SK-N-SH (cell line): ENCODE measurements around the gene PIP4K2A. TPM values are rescaled to one million over a fixed set of nuclear protein-coding genes. Genes with fewer than 3 reads are reported as not detected.
A peak's percentile ranks its signal among the peaks of the same experiment; 100 is the strongest.

Experiments
- CTCF ChIA-PET: fragments of 300-600, 350-600 bp; formaldehyde crosslinking; extraction: SDS; loops from one replicate; lab custom pipeline; 2021; lab: Yijun Ruan, JAX
- POLR2A ChIA-PET: fragments of 350-600 bp; sonication (Branson Sonifier 250); formaldehyde crosslinking; extraction: SDS; loops from one replicate; lab custom pipeline; 2020; ENCODE audit warnings: antibody characterized with exemption, inconsistent platforms; lab: Yijun Ruan, JAX
- DNase-seq: peaks from one replicate; pipeline ENCODE4 v3.0.0; 2012
- H2AFZ ChIP-seq: fragments of 200-600 bp; sonication (generic); 2 replicates; pipeline ENCODE4 v1.8.1; 2016; ENCODE audit warnings: antibody characterized with exemption, mild to moderate bottlenecking, low read depth
- H3F3A ChIP-seq: fragments of 200-600 bp; sonication (generic); replicated peaks from 2 replicates; pipeline ENCODE3; 2016; ENCODE audit warnings: antibody characterized with exemption, mild to moderate bottlenecking; ENCODE audit not compliant: insufficient read depth
- H3K27ac ChIP-seq, 2 experiments: fragments of 200-500 bp in 1 of 2; fragments of 200-600 bp in 1 of 2; sonication (Bioruptor generic) in 1 of 2; sonication (generic), shearing (Covaris generic) in 1 of 2; 2 replicates each; pipeline versions ENCODE4 v1.5.1 to v1.6.1; 2014 to 2016; ENCODE audit warnings: low read depth in 2 of 2, inconsistent platforms in 1 of 2, low read length in 1 of 2, mild to moderate bottlenecking in 1 of 2, mixed read lengths in 1 of 2
- H3K27me3 ChIP-seq: fragments of 200-600 bp; sonication (generic), shearing (Covaris generic); 2 replicates; pipeline ENCODE4 v1.6.1; 2016; ENCODE audit warnings: mixed run types; ENCODE audit not compliant: insufficient read depth
- H3K36me3 ChIP-seq, 2 experiments: fragments of 200-500 bp in 1 of 2; fragments of 200-600 bp in 1 of 2; sonication (Bioruptor generic) in 1 of 2; sonication (generic) in 1 of 2; replicated peaks in 1 of 2; 2 replicates each; pipeline versions ENCODE3 to v1.5.1; 2014 to 2016; ENCODE audit warnings: low read length in 1 of 2, mild to moderate bottlenecking in 1 of 2; ENCODE audit not compliant: insufficient read depth in 2 of 2, control insufficient read depth in 1 of 2
- H3K4me1 ChIP-seq, 2 experiments: fragments of 200-500 bp in 1 of 2; fragments of 200-600 bp in 1 of 2; sonication (Bioruptor generic) in 1 of 2; sonication (generic), shearing (Covaris generic) in 1 of 2; 2 replicates each; pipeline versions ENCODE4 v1.5.1 to v1.6.1; 2014 to 2016; ENCODE audit warnings: low read depth in 1 of 2, low read length in 1 of 2, mixed run types in 1 of 2; ENCODE audit not compliant: insufficient read depth in 2 of 2, control insufficient read depth in 1 of 2
- H3K4me2 ChIP-seq: fragments of 200-600 bp; sonication (generic), shearing (Covaris generic); 2 replicates; pipeline ENCODE4 v1.6.1; 2017; ENCODE audit warnings: mixed run types
- H3K4me3 ChIP-seq, 2 experiments: fragments of 200-500 bp in 1 of 2; fragments of 200-600 bp in 1 of 2; sonication (Bioruptor generic) in 1 of 2; sonication (generic), shearing (Covaris generic) in 1 of 2; 2 replicates each; pipeline versions ENCODE4 v1.5.1 to v1.8.1; 2014 to 2016; ENCODE audit warnings: low read depth in 2 of 2, inconsistent platforms in 1 of 2, low read length in 1 of 2, mild to moderate bottlenecking in 1 of 2, mixed read lengths in 1 of 2, moderate library complexity in 1 of 2
- H3K79me2 ChIP-seq: fragments of 200-600 bp; sonication (generic); 2 replicates; pipeline ENCODE4 v1.8.1; 2017; ENCODE audit warnings: mild to moderate bottlenecking; ENCODE audit not compliant: insufficient read depth
- H3K9ac ChIP-seq: fragments of 200-600 bp; sonication (generic); 2 replicates; pipeline ENCODE4 v1.6.1; 2017; ENCODE audit warnings: mixed run types
- H3K9me2 ChIP-seq: fragments of 200-600 bp; sonication (generic); 2 replicates; pipeline ENCODE4 v1.6.1; 2017; ENCODE audit warnings: mixed run types
- H3K9me3 ChIP-seq: fragments of 200-600 bp; sonication (generic); 2 replicates; pipeline ENCODE4 v1.6.1; 2017; ENCODE audit warnings: mixed run types, mild to moderate bottlenecking, moderate library complexity
- H4K20me1 ChIP-seq: fragments of 200-600 bp; sonication (generic); 2 replicates; pipeline ENCODE4 v1.6.1; 2017; ENCODE audit warnings: mild to moderate bottlenecking, mixed run types; ENCODE audit not compliant: insufficient read depth
- EP300 ChIP-seq, 2 experiments: IDR thresholded peaks; 2 replicates each; pipeline versions ENCODE4 v1.4.0 to v1.6.1; 2012; ENCODE audit warnings: borderline replicate concordance in 1 of 2, low read depth in 1 of 2, low read length in 1 of 2
- FOSL2 ChIP-seq: IDR thresholded peaks from 2 replicates; pipeline ENCODE4 v1.4.0; 2012; ENCODE audit warnings: low read depth, mild to moderate bottlenecking, moderate library complexity, borderline replicate concordance
- GATA2 ChIP-seq: sonication (generic); formaldehyde crosslinking; IDR thresholded peaks from 2 replicates; pipeline ENCODE4 v1.5.0; 2020; ENCODE audit warnings: mild to moderate bottlenecking, missing genetic modification reagents
- NFIC ChIP-seq: IDR thresholded peaks from 2 replicates; pipeline ENCODE4 v1.4.0; 2012; ENCODE audit warnings: borderline replicate concordance
- NRF1 ChIP-seq: IDR thresholded peaks from 2 replicates; pipeline ENCODE4 v1.6.1; 2012; ENCODE audit warnings: low read depth, mild to moderate bottlenecking, low read length
- POLR2AphosphoS5 ChIP-seq: IDR thresholded peaks from 2 replicates; pipeline ENCODE4 v1.6.1; 2012; ENCODE audit warnings: low read depth, low read length
- RAD21 ChIP-seq: IDR thresholded peaks from 2 replicates; pipeline ENCODE4 v1.6.1; 2012; ENCODE audit warnings: mild to moderate bottlenecking, low read length
- REST ChIP-seq: IDR thresholded peaks from 2 replicates; pipeline ENCODE4 v1.6.1; 2012; ENCODE audit warnings: mild to moderate bottlenecking, low read depth, low read length, moderate library complexity
- SIN3A ChIP-seq: IDR thresholded peaks from 2 replicates; pipeline ENCODE4 v1.6.1; 2012; ENCODE audit warnings: low read depth, mild to moderate bottlenecking, low read length, moderate library complexity, borderline replicate concordance
- TAF1 ChIP-seq: IDR thresholded peaks from 2 replicates; pipeline ENCODE4 v1.6.1; 2012; ENCODE audit warnings: low read depth, mild to moderate bottlenecking, low read length, moderate library complexity, borderline replicate concordance
- TEAD4 ChIP-seq: IDR thresholded peaks from 2 replicates; pipeline ENCODE4 v1.4.0; 2012; ENCODE audit warnings: mild to moderate bottlenecking, borderline replicate concordance; ENCODE audit not compliant: insufficient read depth
- WGBS: methylation state at CpG from one replicate; pipeline ENCODE4 v1.1.6; 2017; ENCODE audit warnings: low lambda C conversion rate; 5-methylcytosine and 5-hydroxymethylcytosine counted together
- polyA plus RNA-seq, 3 experiments: library from polyadenylated mRNA; depleted of rRNA; stranded (reverse); fragments of >200 nt; gene quantifications; 2 replicates each; pipeline ENCODE4 v1.2.3, GENCODE V29; 2012
- TF ChIP-seq, protein P1 (sequence below): IDR thresholded peaks from 2 replicates; pipeline ENCODE4; 2012
- TF ChIP-seq, protein P2 (sequence below): fragments of 150-350 bp; IDR thresholded peaks from 2 replicates; pipeline ENCODE4 v1.6.1; 2017; ENCODE audit warnings: antibody characterized with exemption, low read length, low read depth, borderline replicate concordance

PIP4K2A gene
- polyA plus RNA-seq, 1 of the 3 experiments (the other 2 are of a cell fraction), result 10.8 TPM

DNA sequence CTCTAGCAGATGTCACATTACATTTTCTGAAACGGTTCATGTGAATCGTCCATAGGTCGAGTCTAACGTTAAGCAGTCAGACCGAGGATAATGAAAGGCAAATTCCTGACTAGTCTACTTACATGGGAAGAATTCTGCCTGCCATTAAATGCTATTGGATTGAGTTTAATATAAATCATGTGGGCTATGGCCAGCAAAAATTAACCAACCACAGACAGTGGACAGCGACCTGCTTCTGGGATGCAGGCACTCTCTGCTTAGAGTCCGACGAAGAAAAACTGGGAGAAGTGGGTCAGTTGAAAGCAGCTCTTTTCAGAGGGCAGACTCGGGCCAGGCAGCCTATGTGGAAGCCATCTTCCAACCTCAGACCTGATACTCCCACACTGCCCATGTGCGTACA is 16.6 kb downstream of the PIP4K2A start:
- H3K36me3 ChIP-seq, result no peaks in the 10 kb centered on the region

DNA sequence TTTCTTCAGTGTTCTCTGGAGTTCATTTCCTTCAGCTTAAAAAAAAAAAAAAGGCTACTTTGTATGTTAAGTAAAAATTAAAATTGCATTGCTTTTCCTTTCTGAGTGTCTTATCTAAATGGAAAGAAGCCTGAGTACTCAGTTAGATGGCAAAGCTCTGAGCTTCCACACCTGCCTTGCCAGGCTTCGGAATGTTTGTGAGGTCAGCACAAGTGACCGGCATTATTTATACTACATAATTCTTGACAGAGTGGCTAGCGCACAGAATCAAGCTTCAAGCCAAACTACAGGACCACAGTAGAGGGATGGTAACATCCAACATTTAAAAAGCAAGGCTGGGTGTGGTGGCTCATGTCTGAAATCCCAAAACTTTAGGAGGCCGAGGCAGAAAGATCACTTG is 17.3 kb downstream of the PIP4K2A start:
- 96% methylated on average over 4 of the region's 4 CpGs for WGBS
- H3K27me3 ChIP-seq, result no peaks in the 10 kb centered on the region
- CTCF ChIA-PET, result no interaction called here
- no peak overlapping the region for H3K4me2 ChIP-seq
- H3K36me3 ChIP-seq, result no peaks in the 10 kb centered on the region
- H3K9me3 ChIP-seq, result no peaks in the 10 kb centered on the region
- POLR2A ChIA-PET, result no interaction called here
- TF ChIP-seq TAF1, result no peak
- TF ChIP-seq REST, result no peak
- TF ChIP-seq POLR2AphosphoS5, result no peak
- TF ChIP-seq, protein P1, sequence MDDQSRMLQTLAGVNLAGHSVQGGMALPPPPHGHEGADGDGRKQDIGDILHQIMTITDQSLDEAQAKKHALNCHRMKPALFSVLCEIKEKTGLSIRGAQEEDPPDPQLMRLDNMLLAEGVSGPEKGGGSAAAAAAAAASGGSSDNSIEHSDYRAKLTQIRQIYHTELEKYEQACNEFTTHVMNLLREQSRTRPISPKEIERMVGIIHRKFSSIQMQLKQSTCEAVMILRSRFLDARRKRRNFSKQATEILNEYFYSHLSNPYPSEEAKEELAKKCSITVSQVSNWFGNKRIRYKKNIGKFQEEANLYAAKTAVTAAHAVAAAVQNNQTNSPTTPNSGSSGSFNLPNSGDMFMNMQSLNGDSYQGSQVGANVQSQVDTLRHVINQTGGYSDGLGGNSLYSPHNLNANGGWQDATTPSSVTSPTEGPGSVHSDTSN, result no peak
- no peak for TF ChIP-seq EP300 (IDR thresholded peaks at IDR 0.05; ENCODE audit: borderline replicate concordance in 1 of 2, low read depth in 1 of 2, low read length in 1 of 2)
- no peak for TF ChIP-seq SIN3A
- TF ChIP-seq NFIC, result no peak
- TF ChIP-seq NRF1, result no peak
- TF ChIP-seq, protein P2, sequence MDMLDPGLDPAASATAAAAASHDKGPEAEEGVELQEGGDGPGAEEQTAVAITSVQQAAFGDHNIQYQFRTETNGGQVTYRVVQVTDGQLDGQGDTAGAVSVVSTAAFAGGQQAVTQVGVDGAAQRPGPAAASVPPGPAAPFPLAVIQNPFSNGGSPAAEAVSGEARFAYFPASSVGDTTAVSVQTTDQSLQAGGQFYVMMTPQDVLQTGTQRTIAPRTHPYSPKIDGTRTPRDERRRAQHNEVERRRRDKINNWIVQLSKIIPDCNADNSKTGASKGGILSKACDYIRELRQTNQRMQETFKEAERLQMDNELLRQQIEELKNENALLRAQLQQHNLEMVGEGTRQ, result no peak
- TF ChIP-seq GATA2 (CRISPR knock-in tag), result no peak
- TF ChIP-seq TEAD4, result no peak
- no peak for TF ChIP-seq RAD21
- H3K4me1 ChIP-seq, result peaks cover 0 to 11% of the 10 kb centered on the region in 2 experiments; a peak in 2 of 4 replicates
- H3K9me2 ChIP-seq, result no peaks in the 10 kb centered on the region
- peaks cover 5% of the 10 kb centered on the region for H3F3A ChIP-seq
- no peak for DNase-seq
- H2AFZ ChIP-seq, result no peak overlapping the region
- H3K79me2 ChIP-seq, result peaks cover 82% of the 10 kb centered on the region
- no peak overlapping the region for H3K4me3 ChIP-seq
- no peak overlapping the region for H3K9ac ChIP-seq
- peaks cover 56% of the 10 kb centered on the region for H4K20me1 ChIP-seq
- no peak overlapping the region for H3K27ac ChIP-seq

More for the DNA sequence above, 16.6 kb downstream of the PIP4K2A start:
- no peak overlapping the region for H3K4me3 ChIP-seq
- peaks cover 0 to 11% of the 10 kb centered on the region in 2 experiments; a peak in 2 of 4 replicates for H3K4me1 ChIP-seq
- H3F3A ChIP-seq, result peaks cover 5% of the 10 kb centered on the region
- H4K20me1 ChIP-seq, result peaks cover 51% of the 10 kb centered on the region
- H3K9me3 ChIP-seq, result no peaks in the 10 kb centered on the region
- H3K4me2 ChIP-seq, result no peak overlapping the region
- ChIA-PET POLR2A (no interaction called here), CTCF (no interaction called here)
- H3K9me2 ChIP-seq, result no peaks in the 10 kb centered on the region
- no peak overlapping the region for H2AFZ ChIP-seq
- peaks cover 82% of the 10 kb centered on the region for H3K79me2 ChIP-seq
- no peak overlapping the region for H3K9ac ChIP-seq
- no peak for DNase-seq
- TF ChIP-seq FOSL2 (no peak), REST (peak; percentile 75; the same call in 1 of the 2 replicates)
- no peaks in the 10 kb centered on the region for H3K27me3 ChIP-seq
- 97% methylated on average over 10 of the region's 10 CpGs for WGBS
- no peak overlapping the region for H3K27ac ChIP-seq
